WTC11 (cell line): ENCODE data around the gene ABCB6.

Experiments used
- JUN ChIP-seq: sonication (generic); formaldehyde crosslinking; IDR thresholded peaks from 2 replicates; pipeline ENCODE4 v1.8.0; 2023; ENCODE audit warnings: mild to moderate bottlenecking, missing genetic modification reagents
- NFE2L1 ChIP-seq: sonication (generic); formaldehyde crosslinking; IDR thresholded peaks from 2 replicates; pipeline ENCODE4 v1.8.1; 2023; ENCODE audit warnings: missing genetic modification reagents
- RELA ChIP-seq: sonication (generic); formaldehyde crosslinking; IDR thresholded peaks from 2 replicates; pipeline ENCODE4 v1.8.1; 2022; ENCODE audit warnings: missing genetic modification reagents, mild to moderate bottlenecking, borderline replicate concordance
- SMAD4 ChIP-seq: sonication (generic); formaldehyde crosslinking; IDR thresholded peaks from 2 replicates; pipeline ENCODE4 v1.8.0; 2022; ENCODE audit warnings: mild to moderate bottlenecking, missing genetic modification reagents
- SP1 ChIP-seq: sonication (generic); formaldehyde crosslinking; conservative IDR thresholded peaks from 2 replicates; pipeline ENCODE4 v1.8.1; 2022; ENCODE audit warnings: missing genetic modification reagents
- ZNF121 ChIP-seq: sonication (generic); formaldehyde crosslinking; IDR thresholded peaks from 2 replicates; pipeline ENCODE4 v1.8.0; 2023; ENCODE audit warnings: missing genetic modification reagents
- TF ChIP-seq, protein P1 (sequence below): sonication (generic); formaldehyde crosslinking; IDR thresholded peaks from 2 replicates; pipeline ENCODE4 v1.8.0; 2022; ENCODE audit warnings: mild to moderate bottlenecking, missing genetic modification reagents
- TF ChIP-seq, protein P2 (sequence below): fragments of 200-600 bp; IDR thresholded peaks from 2 replicates; pipeline ENCODE4 v1.8.0; 2022; ENCODE audit warnings: antibody characterized with exemption

- TF ChIP-seq SP1 (peak; percentile 40), JUN (CRISPR knock-in tag) (no peak), RELA (CRISPR knock-in tag) (no peak), NFE2L1 (CRISPR knock-in tag) (no peak), SMAD4 (no peak), ZNF121 (no peak)
- TF ChIP-seq, protein P1, sequence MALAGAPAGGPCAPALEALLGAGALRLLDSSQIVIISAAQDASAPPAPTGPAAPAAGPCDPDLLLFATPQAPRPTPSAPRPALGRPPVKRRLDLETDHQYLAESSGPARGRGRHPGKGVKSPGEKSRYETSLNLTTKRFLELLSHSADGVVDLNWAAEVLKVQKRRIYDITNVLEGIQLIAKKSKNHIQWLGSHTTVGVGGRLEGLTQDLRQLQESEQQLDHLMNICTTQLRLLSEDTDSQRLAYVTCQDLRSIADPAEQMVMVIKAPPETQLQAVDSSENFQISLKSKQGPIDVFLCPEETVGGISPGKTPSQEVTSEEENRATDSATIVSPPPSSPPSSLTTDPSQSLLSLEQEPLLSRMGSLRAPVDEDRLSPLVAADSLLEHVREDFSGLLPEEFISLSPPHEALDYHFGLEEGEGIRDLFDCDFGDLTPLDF (CRISPR knock-in tag), result no peak
- TF ChIP-seq, protein P2, sequence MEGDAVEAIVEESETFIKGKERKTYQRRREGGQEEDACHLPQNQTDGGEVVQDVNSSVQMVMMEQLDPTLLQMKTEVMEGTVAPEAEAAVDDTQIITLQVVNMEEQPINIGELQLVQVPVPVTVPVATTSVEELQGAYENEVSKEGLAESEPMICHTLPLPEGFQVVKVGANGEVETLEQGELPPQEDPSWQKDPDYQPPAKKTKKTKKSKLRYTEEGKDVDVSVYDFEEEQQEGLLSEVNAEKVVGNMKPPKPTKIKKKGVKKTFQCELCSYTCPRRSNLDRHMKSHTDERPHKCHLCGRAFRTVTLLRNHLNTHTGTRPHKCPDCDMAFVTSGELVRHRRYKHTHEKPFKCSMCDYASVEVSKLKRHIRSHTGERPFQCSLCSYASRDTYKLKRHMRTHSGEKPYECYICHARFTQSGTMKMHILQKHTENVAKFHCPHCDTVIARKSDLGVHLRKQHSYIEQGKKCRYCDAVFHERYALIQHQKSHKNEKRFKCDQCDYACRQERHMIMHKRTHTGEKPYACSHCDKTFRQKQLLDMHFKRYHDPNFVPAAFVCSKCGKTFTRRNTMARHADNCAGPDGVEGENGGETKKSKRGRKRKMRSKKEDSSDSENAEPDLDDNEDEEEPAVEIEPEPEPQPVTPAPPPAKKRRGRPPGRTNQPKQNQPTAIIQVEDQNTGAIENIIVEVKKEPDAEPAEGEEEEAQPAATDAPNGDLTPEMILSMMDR, result no peak
These were observed 12.2 kb downstream of the ABCB6 start, which contains the start of gene ZFAND2B for GRCh38 chr2:219206328-219207133.
